ENCODE results near the gene DVL2. TPM values are rescaled to one million over a fixed set of nuclear protein-coding genes. Genes with fewer than 3 reads are reported as not detected.

The DVL2 gene
- polyA plus RNA-seq (2012; ENCODE audit: low read depth, missing spikeins): 24.0 TPM

DNA sequence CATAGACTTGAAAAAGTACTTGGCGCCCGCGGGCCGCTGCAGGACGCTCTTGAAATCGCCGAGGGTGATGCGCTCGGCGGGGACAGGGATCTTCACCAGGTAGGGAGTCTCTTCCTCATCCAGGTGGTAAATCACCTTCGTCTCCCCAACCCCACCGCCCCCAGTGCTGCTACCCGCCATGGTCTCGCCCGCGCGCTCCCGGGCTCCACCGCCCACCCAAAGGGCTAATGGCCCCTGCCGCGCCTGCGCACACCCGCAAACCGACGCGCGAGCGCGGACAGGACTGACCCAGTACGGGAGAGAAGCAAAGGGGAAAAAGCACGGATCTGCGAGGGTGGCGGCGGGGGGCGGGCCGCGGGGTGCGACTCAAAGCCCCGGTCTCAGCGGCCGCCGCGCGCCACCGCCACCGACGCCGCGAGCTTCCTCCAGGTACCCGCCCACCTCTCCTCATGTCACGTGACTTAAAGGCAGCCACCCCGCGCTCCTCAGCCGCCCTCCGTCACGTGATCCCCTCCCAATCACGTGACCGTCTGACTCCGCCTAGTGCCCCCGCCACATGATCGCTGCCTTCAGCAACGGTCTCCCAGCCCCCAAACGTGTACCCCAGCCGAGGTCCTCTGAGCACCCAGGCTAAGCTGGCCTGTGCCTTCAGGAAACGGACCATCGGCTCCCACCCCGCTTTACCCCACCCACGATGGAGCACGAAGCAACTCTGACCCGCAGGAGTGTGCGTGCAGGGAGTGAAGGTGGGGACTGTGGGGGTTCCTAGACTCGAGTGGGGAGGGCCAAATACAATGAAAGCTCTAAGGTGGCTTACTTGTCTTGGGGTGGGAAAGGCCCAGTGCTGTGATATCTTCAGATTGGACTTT is at the start of gene DVL2:
DVL2 (minus strand) TSS at position 435 of the 869 bp plus-strand sequence; CDS start at position 180, 255 bp downstream.
- peak; percentile 100 for FAIRE-seq
- peak; percentile 88 for TF ChIP-seq POLR2AphosphoS5 (IDR thresholded peaks at IDR 0.05; ENCODE audit: low read depth, low read length)
- no peak; the same call in 1 of the 2 replicates for TF ChIP-seq TAF1 (IDR thresholded peaks at IDR 0.05; ENCODE audit: low read depth, low read length)
- TF ChIP-seq SPI1 (IDR thresholded peaks at IDR 0.05; ENCODE audit: low read depth, low read length): no peak
- peak; percentile 28 for TF ChIP-seq PAX5 (IDR thresholded peaks at IDR 0.05; ENCODE audit: insufficient read depth, low read length, severe bottlenecking)
- peak; percentile 70; the same call in 1 of the 2 replicates for TF ChIP-seq POU2F2 (IDR thresholded peaks at IDR 0.05; ENCODE audit: low read depth, low read length)
- TF ChIP-seq POLR2A (IDR thresholded peaks at IDR 0.05; ENCODE audit: low read depth, low read length): peak; percentile 92
- peak; percentile 95 for DNase-seq (ENCODE audit: insufficient read length, low spot score)

DNA sequence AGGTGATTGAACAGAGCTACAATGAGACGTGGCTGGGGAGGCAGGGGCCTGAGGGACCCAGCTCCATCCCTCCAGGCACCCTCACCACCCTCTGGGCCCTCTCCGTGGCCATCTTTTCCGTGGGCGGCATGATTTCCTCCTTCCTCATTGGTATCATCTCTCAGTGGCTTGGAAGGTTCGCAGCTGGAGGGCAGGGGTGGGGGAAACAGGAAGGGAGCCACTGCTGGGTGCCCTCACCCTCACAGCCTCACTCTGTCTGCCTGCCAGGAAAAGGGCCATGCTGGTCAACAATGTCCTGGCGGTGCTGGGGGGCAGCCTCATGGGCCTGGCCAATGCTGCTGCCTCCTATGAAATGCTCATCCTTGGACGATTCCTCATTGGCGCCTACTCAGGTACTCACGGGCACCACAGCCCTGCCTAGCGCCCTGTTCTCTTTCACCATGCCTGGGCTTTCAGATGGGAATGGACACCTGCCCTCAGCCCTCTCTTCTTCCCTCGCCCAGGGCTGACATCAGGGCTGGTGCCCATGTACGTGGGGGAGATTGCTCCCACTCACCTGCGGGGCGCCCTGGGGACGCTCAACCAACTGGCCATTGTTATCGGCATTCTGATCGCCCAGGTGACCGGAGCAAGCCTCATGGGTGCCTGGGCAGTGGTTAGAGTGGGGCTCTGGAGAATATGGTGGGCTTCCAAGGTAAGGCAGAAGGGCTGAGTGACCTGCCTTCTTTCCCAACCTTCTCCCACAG is 49.3 kb upstream of the DVL2 start:
- FAIRE-seq (no peak), DNase-seq (ENCODE audit: insufficient read length, low spot score) (no peak)
- TF ChIP-seq SPI1 (IDR thresholded peaks at IDR 0.05; ENCODE audit: low read depth, low read length): no peak
- no peak for TF ChIP-seq TAF1 (IDR thresholded peaks at IDR 0.05; ENCODE audit: low read depth, low read length)
- no peak for TF ChIP-seq POLR2AphosphoS5 (IDR thresholded peaks at IDR 0.05; ENCODE audit: low read depth, low read length)
- no peak for TF ChIP-seq POU2F2 (IDR thresholded peaks at IDR 0.05; ENCODE audit: low read depth, low read length)
- no peak for TF ChIP-seq PAX5 (IDR thresholded peaks at IDR 0.05; ENCODE audit: insufficient read depth, low read length, severe bottlenecking)
- no peak for TF ChIP-seq POLR2A (IDR thresholded peaks at IDR 0.05; ENCODE audit: low read depth, low read length)

DNA sequence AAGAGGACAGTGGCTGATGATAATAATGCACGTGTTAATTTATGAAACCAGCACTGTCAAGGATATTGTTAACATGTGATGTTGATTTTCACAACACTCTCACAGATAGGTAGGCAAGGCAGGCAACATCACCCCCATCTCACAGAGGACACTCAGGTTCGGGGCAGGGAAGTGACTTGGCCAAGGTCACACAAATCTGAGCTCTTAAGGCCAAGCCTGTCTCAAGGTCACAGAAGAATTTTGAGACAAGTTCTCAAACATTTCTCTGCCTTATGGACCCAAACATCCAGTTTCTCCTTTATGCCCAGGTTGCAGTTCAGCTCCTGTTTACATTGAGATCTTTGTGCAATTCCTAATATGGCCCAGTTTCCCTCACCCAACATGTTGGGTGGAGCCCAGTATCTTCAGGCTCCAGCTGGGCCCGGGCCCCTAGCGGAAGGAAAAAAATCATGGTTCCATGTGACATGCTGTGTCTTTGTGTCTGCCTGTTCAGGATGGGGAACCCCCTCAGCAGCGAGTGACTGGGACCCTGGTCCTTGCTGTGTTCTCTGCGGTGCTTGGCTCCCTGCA is 48.5 kb upstream of the DVL2 start:
- no peak for FAIRE-seq
- TF ChIP-seq PAX5 (IDR thresholded peaks at IDR 0.05; ENCODE audit: insufficient read depth, low read length, severe bottlenecking) (no peak), POU2F2 (IDR thresholded peaks at IDR 0.05; ENCODE audit: low read depth, low read length) (no peak), TAF1 (IDR thresholded peaks at IDR 0.05; ENCODE audit: low read depth, low read length) (no peak), POLR2AphosphoS5 (IDR thresholded peaks at IDR 0.05; ENCODE audit: low read depth, low read length) (no peak), SPI1 (IDR thresholded peaks at IDR 0.05; ENCODE audit: low read depth, low read length) (no peak), POLR2A (IDR thresholded peaks at IDR 0.05; ENCODE audit: low read depth, low read length) (no peak)
- DNase-seq (ENCODE audit: insufficient read length, low spot score): no peak

DNA sequence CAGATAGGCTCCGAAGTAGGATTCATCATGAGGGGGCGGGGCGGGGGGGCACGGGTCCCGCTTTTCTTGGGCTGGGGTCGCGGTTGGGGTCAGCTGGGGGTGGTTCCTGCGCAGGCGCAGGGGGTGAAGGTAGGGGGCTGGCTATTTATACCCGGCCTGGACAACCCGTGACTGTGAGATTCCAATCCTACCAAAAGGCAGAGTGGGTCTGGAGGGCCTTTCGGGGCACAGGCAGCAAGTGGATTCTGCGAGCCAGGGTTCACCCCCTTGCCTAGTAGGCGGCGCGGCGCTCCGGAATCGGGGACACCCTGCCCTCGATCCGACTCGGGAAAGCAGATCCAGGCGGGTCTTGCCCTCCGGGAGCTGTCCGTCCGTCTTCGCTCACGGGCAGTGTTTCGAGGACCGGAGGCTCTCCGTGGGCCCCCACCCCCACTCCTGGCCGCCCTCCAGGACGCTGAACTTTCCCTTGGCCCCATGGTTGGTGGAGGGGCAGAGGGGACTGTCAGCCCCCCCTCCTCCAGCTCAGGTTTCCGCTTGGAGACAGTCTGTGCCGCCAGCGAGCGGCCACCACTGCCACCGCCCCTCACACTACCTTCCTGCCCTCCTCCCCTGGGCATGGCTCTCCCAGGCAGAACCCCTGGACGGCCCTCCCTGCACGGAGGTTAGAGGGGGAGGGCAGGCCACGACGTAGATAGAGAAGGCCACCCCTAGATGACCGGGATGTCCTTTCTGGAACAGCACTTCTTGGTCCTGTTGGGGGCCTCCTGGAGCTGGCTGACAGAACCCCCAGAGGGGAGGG is 47.8 kb upstream of the DVL2 start:
- TF ChIP-seq SPI1 (IDR thresholded peaks at IDR 0.05; ENCODE audit: low read depth, low read length): no peak
- no peak for TF ChIP-seq POLR2A (IDR thresholded peaks at IDR 0.05; ENCODE audit: low read depth, low read length)
- TF ChIP-seq PAX5 (IDR thresholded peaks at IDR 0.05; ENCODE audit: insufficient read depth, low read length, severe bottlenecking): no peak
- TF ChIP-seq POU2F2 (IDR thresholded peaks at IDR 0.05; ENCODE audit: low read depth, low read length): no peak
- no peak for TF ChIP-seq POLR2AphosphoS5 (IDR thresholded peaks at IDR 0.05; ENCODE audit: low read depth, low read length)
- no peak for TF ChIP-seq TAF1 (IDR thresholded peaks at IDR 0.05; ENCODE audit: low read depth, low read length)
- DNase-seq (ENCODE audit: insufficient read length, low spot score): no peak
- no peak for FAIRE-seq

DNA sequence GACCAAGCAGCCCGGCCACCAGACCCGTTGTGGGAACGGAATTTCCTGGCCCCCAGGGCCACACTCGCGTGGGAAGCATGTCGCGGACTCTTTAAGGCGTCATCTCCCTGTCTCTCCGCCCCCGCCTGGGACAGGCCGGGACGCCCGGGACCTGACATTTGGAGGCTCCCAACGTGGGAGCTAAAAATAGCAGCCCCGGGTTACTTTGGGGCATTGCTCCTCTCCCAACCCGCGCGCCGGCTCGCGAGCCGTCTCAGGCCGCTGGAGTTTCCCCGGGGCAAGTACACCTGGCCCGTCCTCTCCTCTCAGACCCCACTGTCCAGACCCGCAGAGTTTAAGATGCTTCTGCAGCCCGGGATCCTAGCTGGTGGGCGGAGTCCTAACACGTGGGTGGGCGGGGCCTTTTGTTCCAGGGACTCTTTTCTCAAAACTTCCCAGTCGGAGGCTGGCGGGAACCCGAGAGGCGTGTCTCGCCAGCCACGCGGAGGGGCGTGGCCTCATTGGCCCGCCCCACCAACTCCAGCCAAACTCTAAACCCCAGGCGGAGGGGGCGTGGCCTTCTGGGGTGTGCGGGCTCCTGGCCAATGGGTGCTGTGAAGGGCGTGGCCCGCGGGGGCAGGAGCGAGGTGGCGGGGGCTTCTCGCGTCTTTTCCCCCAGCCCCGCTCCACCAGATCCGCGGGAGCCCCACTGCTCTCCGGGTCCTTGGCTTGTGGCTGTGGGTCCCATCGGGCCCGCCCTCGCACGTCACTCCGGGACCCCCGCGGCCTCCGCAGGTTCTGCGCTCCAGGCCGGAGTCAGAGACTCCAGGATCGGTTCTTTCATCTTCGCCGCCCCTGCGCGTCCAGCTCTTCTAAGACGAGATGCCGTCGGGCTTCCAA is 47.0 kb upstream of the DVL2 start, which contains the start of gene SLC2A4:
SLC2A4 (plus strand) TSS at position 645 of the 879 bp plus-strand sequence; CDS start at position 862, 217 bp downstream.
- no peak for TF ChIP-seq POU2F2 (IDR thresholded peaks at IDR 0.05; ENCODE audit: low read depth, low read length)
- no peak for TF ChIP-seq TAF1 (IDR thresholded peaks at IDR 0.05; ENCODE audit: low read depth, low read length)
- no peak for TF ChIP-seq PAX5 (IDR thresholded peaks at IDR 0.05; ENCODE audit: insufficient read depth, low read length, severe bottlenecking)
- no peak for TF ChIP-seq SPI1 (IDR thresholded peaks at IDR 0.05; ENCODE audit: low read depth, low read length)
- TF ChIP-seq POLR2A (IDR thresholded peaks at IDR 0.05; ENCODE audit: low read depth, low read length): no peak
- no peak for TF ChIP-seq POLR2AphosphoS5 (IDR thresholded peaks at IDR 0.05; ENCODE audit: low read depth, low read length)
- DNase-seq (ENCODE audit: insufficient read length, low spot score) (peak; percentile 98), FAIRE-seq (peak; percentile 91)

DNA sequence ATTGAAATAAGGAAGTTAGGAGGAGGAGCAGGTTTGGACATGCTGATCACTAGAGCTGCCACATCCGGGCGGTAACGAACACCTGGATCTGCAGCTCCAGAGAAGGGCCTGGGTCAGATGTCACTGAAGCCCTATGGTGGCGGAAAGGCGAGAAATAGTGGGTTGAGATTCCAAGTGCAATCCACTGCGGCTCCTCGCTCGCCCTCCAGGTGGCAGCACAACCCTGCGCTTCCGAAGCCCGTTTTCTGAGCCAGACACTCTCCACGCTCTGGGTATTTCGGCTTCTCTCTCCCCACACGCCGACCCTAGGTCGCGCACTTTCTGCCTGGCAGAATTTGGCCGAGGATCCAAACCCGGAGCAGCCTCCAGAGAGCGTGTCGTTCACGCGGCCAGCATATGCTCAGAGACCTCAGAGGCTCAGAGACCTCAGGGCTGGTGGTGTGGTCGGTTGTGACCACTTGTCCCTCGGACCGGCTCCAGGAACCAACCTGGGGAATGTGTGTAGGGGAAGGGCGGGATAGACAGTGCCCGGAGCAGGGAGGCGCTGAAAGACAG is 46.3 kb upstream of the DVL2 start:
- DNase-seq (ENCODE audit: insufficient read length, low spot score): peak; percentile 85
- FAIRE-seq: peak; percentile 97
- TF ChIP-seq POLR2A (IDR thresholded peaks at IDR 0.05; ENCODE audit: low read depth, low read length): no peak
- no peak for TF ChIP-seq POLR2AphosphoS5 (IDR thresholded peaks at IDR 0.05; ENCODE audit: low read depth, low read length)
- no peak for TF ChIP-seq POU2F2 (IDR thresholded peaks at IDR 0.05; ENCODE audit: low read depth, low read length)
- TF ChIP-seq TAF1 (IDR thresholded peaks at IDR 0.05; ENCODE audit: low read depth, low read length): no peak
- peak; percentile 45 for TF ChIP-seq PAX5 (IDR thresholded peaks at IDR 0.05; ENCODE audit: insufficient read depth, low read length, severe bottlenecking)
- no peak for TF ChIP-seq SPI1 (IDR thresholded peaks at IDR 0.05; ENCODE audit: low read depth, low read length)

DNA sequence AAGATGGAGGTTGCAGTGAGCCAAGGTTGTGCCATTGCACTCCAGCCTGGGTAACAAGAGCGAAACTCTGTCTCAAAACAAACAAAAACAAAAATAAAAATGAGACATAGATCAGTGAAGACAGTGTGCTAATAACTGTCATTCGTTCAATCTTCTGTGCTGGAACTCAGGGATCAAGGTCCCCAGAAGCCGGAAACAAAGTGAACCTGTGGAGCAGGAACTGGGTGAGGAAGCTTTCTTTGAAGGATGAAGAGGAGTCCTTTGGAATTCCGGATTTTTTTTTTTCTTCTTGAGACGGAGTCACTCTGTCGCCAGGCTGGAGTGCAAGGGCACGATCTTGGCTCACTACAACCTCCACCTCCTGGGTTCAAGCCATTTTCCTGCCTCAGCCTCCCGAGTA is 45.1 kb upstream of the DVL2 start:
- no peak for FAIRE-seq
- TF ChIP-seq POU2F2 (IDR thresholded peaks at IDR 0.05; ENCODE audit: low read depth, low read length) (no peak), PAX5 (IDR thresholded peaks at IDR 0.05; ENCODE audit: insufficient read depth, low read length, severe bottlenecking) (no peak), POLR2AphosphoS5 (IDR thresholded peaks at IDR 0.05; ENCODE audit: low read depth, low read length) (no peak), SPI1 (IDR thresholded peaks at IDR 0.05; ENCODE audit: low read depth, low read length) (no peak), TAF1 (IDR thresholded peaks at IDR 0.05; ENCODE audit: low read depth, low read length) (no peak), POLR2A (IDR thresholded peaks at IDR 0.05; ENCODE audit: low read depth, low read length) (no peak)

More for the DNA sequence above, 45.1 kb upstream of the DVL2 start:
- DNase-seq (ENCODE audit: insufficient read length, low spot score): no peak
